HG03342 (cell line): ENCODE measurements around the gene KCNN4.
"Not testable (repeated sequence)": the region's sequence is repeated elsewhere in the genome, so short reads cannot be mapped to it uniquely, and the experiment has no call there.

Source experiments
- ATAC-seq: cut with Tn5 transposase; IDR thresholded peaks from one replicate; pipeline ENCODE4 v1.9.1; 2021; ENCODE audit warnings: mild to moderate bottlenecking, moderate library complexity; ENCODE audit not compliant: unreplicated experiment

KCNN4 gene

GRCh38 chr19:43780706-43781525, at the start of gene KCNN4:
TSS of gene KCNN4 (minus strand) at chr19:43780973. CDS start at chr19:43780861, 112 bp downstream.
- ATAC-seq = no peak

GRCh38 chr19:43826787-43827754, 46.3 kb upstream of the KCNN4 start, which contains the start of gene ZNF283:
TSS of gene ZNF283 (plus strand) at chr19:43827321. CDS start at chr19:43833505, 6,184 bp downstream.
- ATAC-seq = peak; percentile 89

- not testable (repeated sequence) for ATAC-seq
These were observed 43.8 kb upstream of the KCNN4 start for GRCh38 chr19:43824572-43824971.

GRCh38 chr19:43823856-43824255, 43.1 kb upstream of the KCNN4 start:
- ATAC-seq = not testable (repeated sequence)

- no peak for ATAC-seq
These were observed 40.1 kb upstream of the KCNN4 start for GRCh38 chr19:43820884-43821215.

GRCh38 chr19:43820098-43820883, 39.5 kb upstream of the KCNN4 start:
- ATAC-seq = no peak

GRCh38 chr19:43818500-43818899, 37.7 kb upstream of the KCNN4 start:
- ATAC-seq = no peak

- ATAC-seq = not testable (repeated sequence)
These were observed 36.7 kb upstream of the KCNN4 start for GRCh38 chr19:43817454-43817853.

GRCh38 chr19:43814663-43815352, 34.0 kb upstream of the KCNN4 start:
- ATAC-seq = no peak

GRCh38 chr19:43812688-43813087, 31.9 kb upstream of the KCNN4 start:
- no peak for ATAC-seq

- no peak for ATAC-seq
These were observed 31.5 kb upstream of the KCNN4 start for GRCh38 chr19:43812259-43812658.

GRCh38 chr19:43811837-43812236, 31.1 kb upstream of the KCNN4 start:
- no peak for ATAC-seq

- no peak for ATAC-seq
These were observed 29.3 kb upstream of the KCNN4 start for GRCh38 chr19:43809762-43810696.

GRCh38 chr19:43807651-43808050, 26.9 kb upstream of the KCNN4 start:
- ATAC-seq = no peak

GRCh38 chr19:43806848-43807247, 26.1 kb upstream of the KCNN4 start:
- ATAC-seq = no peak

GRCh38 chr19:43806401-43806800, 25.6 kb upstream of the KCNN4 start:
- ATAC-seq = not testable (repeated sequence)

GRCh38 chr19:43804432-43804831, 23.7 kb upstream of the KCNN4 start:
- ATAC-seq = no peak

GRCh38 chr19:43802216-43802951, 21.6 kb upstream of the KCNN4 start, which contains the start of gene LYPD5:
TSS of gene LYPD5 (minus strand) at chr19:43802447. CDS start at chr19:43802380, 67 bp downstream.
- ATAC-seq = no peak
